GM21619 (cell line): ENCODE measurements around the gene NPAS2.

Source experiments
- ATAC-seq: cut with Tn5 transposase; IDR thresholded peaks from one replicate; pipeline ENCODE4 v1.9.1; 2021; ENCODE audit not compliant: unreplicated experiment

The NPAS2 gene

GRCh38 chr2:100820523-100821254 is 750 bp downstream of the NPAS2 start:
- ATAC-seq, result no peak

DNA sequence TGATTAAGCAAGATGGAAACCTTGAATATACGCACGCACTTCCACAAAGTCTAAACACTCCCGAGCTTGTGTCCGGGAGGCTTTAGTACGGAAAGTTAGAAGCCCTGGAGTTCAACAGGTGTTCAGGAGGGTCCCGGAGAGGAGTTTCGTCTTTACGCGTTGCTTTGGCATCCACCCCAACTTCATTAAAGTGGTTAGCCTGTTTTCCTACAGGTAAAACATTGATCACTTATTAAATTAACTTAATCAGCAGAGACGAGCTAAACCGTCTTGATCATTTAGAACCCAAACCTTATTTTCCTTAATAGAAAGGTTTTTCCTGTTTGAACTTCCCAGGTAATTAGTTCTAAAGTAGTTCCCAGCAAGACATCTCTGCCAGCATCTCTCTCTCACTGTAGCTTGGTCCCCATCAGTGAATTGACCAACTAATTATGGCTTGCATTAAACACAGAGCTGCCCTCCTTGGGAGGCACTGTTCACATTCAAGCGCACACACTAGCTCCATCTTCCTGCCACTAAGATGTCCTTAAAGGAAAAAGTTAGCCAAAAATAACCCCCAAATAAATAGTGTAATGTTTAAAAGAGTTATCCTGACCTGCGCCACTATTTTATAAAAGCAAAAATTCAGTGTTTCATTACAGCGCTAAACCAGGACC is 1.4 kb downstream of the NPAS2 start:
- no peak for ATAC-seq

DNA sequence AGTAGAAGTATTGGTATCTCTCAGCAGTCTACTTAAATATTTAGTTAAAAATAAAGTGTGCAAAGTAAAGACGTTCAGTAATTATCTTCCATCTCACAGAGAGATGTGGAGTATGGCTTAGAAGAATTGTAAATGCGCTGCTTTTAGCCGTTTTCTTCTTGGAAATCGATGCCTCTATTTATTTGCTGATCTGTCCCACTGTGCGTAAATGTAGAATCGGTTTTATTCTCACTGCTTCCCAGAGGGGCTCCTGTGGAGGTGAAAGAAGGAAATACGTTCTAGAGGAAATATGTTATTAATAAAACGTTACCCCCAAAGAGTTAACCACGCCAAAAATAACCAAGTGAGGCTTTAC is 1.9 kb downstream of the NPAS2 start:
- ATAC-seq, result no peak

GRCh38 chr2:100822587-100823248 is 2.8 kb downstream of the NPAS2 start:
- ATAC-seq, result no peak

GRCh38 chr2:100823665-100824438 is 3.9 kb downstream of the NPAS2 start:
- ATAC-seq, result no peak

DNA sequence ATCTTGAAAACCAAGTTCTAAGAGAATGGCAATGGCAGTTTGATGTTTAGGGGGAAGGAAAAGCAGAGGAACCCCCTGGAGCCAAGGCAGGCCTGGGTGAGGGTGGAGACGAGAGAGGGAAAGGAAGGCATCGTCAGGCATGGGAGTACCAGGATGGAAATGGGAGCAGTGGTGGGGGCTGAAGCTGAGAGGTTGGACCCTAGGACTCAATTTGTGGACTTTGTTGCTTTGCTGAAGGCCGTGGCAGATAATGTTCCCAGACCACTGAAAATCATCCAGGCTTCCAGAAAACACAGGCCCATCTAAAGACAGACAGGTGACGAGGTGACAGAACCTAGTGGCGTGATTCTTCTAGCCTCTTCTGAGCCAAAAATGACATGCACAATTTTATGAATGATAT is 4.9 kb downstream of the NPAS2 start:
- no peak for ATAC-seq

- no peak for ATAC-seq
These were observed 6.6 kb downstream of the NPAS2 start for GRCh38 chr2:100826494-100826893.

DNA sequence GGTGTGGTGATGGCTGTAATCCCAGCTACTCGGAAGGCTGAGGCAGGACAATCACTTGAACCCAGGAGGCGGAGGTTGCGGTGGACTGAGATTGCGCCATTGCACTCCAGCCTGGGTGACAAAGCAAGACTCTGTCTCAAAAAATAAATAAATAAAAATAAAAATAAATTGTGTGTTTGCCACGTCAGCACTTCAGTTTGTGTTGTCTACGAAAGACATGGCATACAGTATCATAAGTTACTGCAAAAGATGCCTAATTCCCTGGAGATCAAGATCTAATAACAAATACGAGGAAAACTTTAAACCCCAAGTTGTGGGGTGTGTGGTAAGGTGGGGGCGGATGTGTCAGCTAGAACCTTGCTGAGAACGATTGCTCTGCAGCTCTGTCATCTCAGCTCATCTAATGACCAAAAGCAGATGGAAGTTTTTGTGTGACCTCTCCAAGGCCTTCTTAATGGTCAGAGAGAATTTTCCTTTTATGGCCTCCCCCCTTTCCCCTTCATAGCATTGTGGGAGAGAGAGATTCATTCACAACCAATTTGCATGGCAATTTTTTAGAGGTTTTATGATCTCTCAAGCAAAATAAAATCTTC is 11.3 kb downstream of the NPAS2 start:
- ATAC-seq, result no peak

DNA sequence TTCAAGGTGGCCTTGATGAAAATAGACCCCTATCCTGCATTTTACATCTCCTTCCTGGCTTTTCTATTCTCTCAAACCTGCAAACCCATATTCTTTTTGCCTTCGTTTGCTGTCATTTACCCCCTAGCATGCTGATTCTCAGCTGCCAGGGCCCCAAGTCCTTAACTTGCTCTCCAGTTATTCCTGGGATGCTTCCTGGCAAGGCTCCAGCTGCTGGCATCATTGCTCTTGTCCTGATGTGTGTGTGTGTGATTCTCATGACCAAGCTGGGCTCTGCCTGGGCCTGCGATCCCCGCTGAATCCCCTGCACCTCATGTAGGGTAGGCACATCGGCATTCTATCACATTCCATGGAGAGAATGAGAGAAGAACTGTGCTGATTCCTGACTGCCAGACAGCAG is 11.9 kb downstream of the NPAS2 start:
- ATAC-seq, result no peak

- ATAC-seq, result no peak
These were observed 12.9 kb downstream of the NPAS2 start for GRCh38 chr2:100832885-100833284.

GRCh38 chr2:100833331-100833730 is 13.4 kb downstream of the NPAS2 start:
- no peak for ATAC-seq

GRCh38 chr2:100834221-100834620 is 14.3 kb downstream of the NPAS2 start:
- ATAC-seq, result no peak

DNA sequence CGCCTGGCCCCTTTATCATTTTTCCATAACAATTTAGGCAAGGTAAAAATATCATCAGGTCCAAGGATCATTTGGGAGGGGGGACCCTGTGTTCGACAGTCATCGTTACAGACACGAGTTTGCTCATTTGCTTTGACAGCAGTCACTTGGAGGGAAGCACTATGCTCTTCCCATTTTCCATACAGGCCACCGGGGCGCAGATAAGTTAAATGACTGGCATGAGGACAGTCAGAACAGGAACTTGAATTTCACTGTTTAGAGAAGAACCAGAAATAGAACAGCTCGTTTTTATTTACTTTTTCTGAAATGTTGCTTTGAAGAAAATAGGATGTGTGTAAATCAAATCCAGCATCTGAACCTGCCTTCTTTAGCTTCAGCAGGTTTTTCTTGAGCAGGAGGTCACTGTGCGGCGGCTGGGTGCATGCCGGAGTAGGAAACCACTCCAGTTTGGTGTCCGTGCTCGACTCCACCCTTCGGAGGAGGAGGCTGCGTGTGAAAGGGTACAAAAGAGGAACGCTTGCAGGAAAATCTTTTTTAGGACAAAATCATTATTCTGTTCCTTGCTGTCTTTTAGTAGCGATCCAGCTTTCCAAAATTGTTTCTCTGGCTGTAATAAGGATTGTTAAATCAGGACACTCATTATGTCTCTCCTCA is 15.2 kb downstream of the NPAS2 start:
- no peak for ATAC-seq

- ATAC-seq, result no peak
These were observed 20.6 kb downstream of the NPAS2 start for GRCh38 chr2:100840519-100840918.

- no peak for ATAC-seq
These were observed 22.4 kb downstream of the NPAS2 start for GRCh38 chr2:100842241-100842922.

DNA sequence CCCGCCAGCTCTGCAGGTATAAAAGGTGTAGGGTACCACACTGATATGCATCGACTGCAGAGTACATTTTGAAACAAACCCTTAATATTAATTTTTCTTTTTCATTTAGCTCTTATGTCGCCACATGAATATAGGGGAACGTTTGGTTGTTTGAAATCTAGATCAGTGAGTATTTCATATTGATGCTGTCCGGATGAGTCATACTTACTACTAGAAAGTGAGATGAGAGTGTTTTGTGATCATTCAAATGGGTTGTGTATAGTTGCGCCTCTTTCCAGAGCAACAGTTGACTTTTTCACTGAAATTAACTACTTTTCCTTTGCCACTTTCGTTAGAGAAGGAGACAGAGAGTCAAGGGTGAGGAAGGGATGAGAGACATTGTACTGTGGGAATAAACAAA is 24.6 kb downstream of the NPAS2 start:
- ATAC-seq, result no peak

- no peak for ATAC-seq
These were observed 25.4 kb downstream of the NPAS2 start for GRCh38 chr2:100845141-100845991.

DNA sequence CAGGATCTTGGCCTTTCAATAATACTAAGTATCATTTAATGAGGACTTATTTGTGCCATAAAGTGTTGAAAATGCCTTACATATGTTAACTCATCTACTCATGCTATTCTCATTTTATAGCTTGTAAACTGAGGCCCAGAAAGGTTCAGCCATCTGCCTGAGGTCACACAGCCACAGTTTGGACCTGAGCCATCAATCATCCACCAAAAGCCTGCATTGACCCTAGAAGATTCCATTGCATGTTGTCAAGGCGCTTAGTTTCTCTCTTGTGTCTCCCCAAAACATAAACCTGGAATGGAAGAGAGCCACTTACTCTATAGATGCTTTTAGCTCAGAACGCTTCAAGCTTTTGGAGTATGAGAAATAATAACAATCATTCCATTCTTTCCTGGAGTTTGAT is 26.8 kb downstream of the NPAS2 start:
- ATAC-seq, result no peak

GRCh38 chr2:100852447-100852846 is 32.5 kb downstream of the NPAS2 start:
- ATAC-seq, result no peak
